ENCODE data around the gene ART3. TPM values are rescaled to one million over a fixed set of nuclear protein-coding genes. Genes with fewer than 3 reads are reported as not detected.
A peak's percentile ranks its signal among the peaks of the same experiment; 100 is the strongest.

The ART3 gene
- total and polyA plus RNA-seq, 9 of the 15 experiments (the other 6 are each of a cell fraction or from before 2014, with no cell fraction given) = 0.69 to 1.4 (median 1.1) TPM; not detected in 1

DNA sequence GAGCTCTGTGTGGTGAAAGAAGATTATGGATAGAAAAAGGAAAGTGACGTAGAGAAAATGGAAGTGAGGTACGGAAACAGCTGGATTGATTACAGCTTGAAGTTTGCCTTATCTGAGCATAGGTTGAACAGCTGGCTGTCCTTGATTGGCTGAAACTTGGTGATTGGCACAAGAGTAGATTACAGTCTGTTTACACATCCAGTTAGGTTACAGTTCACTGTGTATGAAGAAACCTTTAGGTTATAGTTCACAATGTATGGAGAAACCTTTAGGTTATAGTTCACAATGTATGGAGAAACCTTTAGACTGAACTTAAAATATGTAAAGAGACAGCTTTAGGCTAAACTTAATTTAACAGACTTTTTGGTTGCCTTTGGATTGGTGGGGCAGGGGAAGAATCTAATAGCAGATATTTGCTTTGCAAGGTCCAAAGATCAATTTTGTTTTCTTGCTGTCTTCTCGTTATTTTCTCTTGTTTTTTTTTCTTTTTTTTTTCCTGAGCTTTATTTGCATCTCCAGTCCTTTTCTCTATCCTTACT, 15.6 kb upstream of the ART3 start (continued):
- TF ChIP-seq PBX2 (CRISPR knock-in tag; IDR thresholded peaks at IDR 0.05; ENCODE audit: low read depth) (peak; percentile 49; the same call in 1 of the 2 replicates), PBX2 (tag; conservative IDR thresholded peaks at IDR 0.05; ENCODE audit: low read depth) (peak; percentile 88), PYGO2 (tag; IDR thresholded peaks at IDR 0.05) (no peak), BCLAF1 (IDR thresholded peaks at IDR 0.05; ENCODE audit: borderline replicate concordance in 1 of 2, control insufficient read depth in 1 of 2, low read depth in 2 of 2, low read length in 1 of 2) (no peak), HDAC6 (IDR thresholded peaks at IDR 0.05; ENCODE audit: low read depth, low read length) (no peak), TRIM28 (IDR thresholded peaks at IDR 0.05) (no peak), ZNF75A (CRISPR knock-in tag; IDR thresholded peaks at IDR 0.05) (no peak), FUS (optimal IDR thresholded peaks at IDR 0.05; ENCODE audit: low read depth, low read length) (no peak), KAT8 (IDR thresholded peaks at IDR 0.05; ENCODE audit: low read depth) (no peak), KDM1A (IDR thresholded peaks at IDR 0.05) (peak in 1 of 2 experiments; percentile 38; a peak in 1 of 4 replicates), ETV6 (IDR thresholded peaks at IDR 0.05; ENCODE audit: borderline replicate concordance in 1 of 2, low read depth in 2 of 2, low read length in 1 of 2) (no peak), ETV6 (CRISPR knock-in tag; IDR thresholded peaks at IDR 0.05; ENCODE audit: borderline replicate concordance) (no peak), HMG20A (CRISPR knock-in tag; conservative IDR thresholded peaks at IDR 0.05) (no peak), BCL6 (CRISPR knock-in tag; IDR thresholded peaks at IDR 0.05) (no peak), NR2C1 (IDR thresholded peaks at IDR 0.05) (peak; percentile 90), NR2C1 (tag; IDR thresholded peaks at IDR 0.05) (peak; percentile 94)
- TF ChIP-seq, protein P1, sequence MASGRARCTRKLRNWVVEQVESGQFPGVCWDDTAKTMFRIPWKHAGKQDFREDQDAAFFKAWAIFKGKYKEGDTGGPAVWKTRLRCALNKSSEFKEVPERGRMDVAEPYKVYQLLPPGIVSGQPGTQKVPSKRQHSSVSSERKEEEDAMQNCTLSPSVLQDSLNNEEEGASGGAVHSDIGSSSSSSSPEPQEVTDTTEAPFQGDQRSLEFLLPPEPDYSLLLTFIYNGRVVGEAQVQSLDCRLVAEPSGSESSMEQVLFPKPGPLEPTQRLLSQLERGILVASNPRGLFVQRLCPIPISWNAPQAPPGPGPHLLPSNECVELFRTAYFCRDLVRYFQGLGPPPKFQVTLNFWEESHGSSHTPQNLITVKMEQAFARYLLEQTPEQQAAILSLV (tag; IDR thresholded peaks at IDR 0.05) = no peak
- TF ChIP-seq, protein P2, sequence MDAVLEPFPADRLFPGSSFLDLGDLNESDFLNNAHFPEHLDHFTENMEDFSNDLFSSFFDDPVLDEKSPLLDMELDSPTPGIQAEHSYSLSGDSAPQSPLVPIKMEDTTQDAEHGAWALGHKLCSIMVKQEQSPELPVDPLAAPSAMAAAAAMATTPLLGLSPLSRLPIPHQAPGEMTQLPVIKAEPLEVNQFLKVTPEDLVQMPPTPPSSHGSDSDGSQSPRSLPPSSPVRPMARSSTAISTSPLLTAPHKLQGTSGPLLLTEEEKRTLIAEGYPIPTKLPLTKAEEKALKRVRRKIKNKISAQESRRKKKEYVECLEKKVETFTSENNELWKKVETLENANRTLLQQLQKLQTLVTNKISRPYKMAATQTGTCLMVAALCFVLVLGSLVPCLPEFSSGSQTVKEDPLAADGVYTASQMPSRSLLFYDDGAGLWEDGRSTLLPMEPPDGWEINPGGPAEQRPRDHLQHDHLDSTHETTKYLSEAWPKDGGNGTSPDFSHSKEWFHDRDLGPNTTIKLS (IDR thresholded peaks at IDR 0.05; ENCODE audit: borderline replicate concordance, low read depth) = no peak
- TF ChIP-seq, protein P3, sequence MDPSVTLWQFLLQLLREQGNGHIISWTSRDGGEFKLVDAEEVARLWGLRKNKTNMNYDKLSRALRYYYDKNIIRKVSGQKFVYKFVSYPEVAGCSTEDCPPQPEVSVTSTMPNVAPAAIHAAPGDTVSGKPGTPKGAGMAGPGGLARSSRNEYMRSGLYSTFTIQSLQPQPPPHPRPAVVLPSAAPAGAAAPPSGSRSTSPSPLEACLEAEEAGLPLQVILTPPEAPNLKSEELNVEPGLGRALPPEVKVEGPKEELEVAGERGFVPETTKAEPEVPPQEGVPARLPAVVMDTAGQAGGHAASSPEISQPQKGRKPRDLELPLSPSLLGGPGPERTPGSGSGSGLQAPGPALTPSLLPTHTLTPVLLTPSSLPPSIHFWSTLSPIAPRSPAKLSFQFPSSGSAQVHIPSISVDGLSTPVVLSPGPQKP (CRISPR knock-in tag; IDR thresholded peaks at IDR 0.05) = no peak
